Astrocyte of the spinal cord (primary cell): ENCODE results near the gene ZNF595.

Experiments used
- DNase-seq: peaks from one replicate; pipeline ENCODE4 v3.0.0; 2011; ENCODE audit warnings: low read depth, low spot score
- H3K4me3 ChIP-seq: 2 replicates; pipeline ENCODE4 v1.5.1; 2011; ENCODE audit warnings: low read depth, mild to moderate bottlenecking, low read length, moderate library complexity
- CTCF ChIP-seq: IDR thresholded peaks from 2 replicates; pipeline ENCODE4 v1.5.1; 2012; ENCODE audit warnings: low read depth, mild to moderate bottlenecking, low read length, inconsistent platforms
- in situ Hi-C: cut with HindIII; loops from 2 replicates; pipeline ENCODE4 v1.10.0; 2017; ENCODE audit warnings: low sequenced_read_pairs

The ZNF595 gene

GRCh38 chr4:132483-132882 lies 79.4 kb downstream of the ZNF595 start:
- DNase-seq: no peak
- in situ Hi-C loops: no loop called here
- no peak overlapping the region for H3K4me3 ChIP-seq
- no peak for TF ChIP-seq CTCF
